Glomerular endothelial cell (primary cell): ENCODE results near the gene HIVEP3. TPM values are rescaled to one million over a fixed set of nuclear protein-coding genes. Genes with fewer than 3 reads are reported as not detected.
"Not testable (repeated sequence)": the region's sequence is repeated elsewhere in the genome, so short reads cannot be mapped to it uniquely, and the experiment has no call there.

Experiments used
- DNase-seq: peaks from one replicate; pipeline ENCODE4 v3.0.0-alpha.2; 2011; ENCODE audit warnings: low read depth, low spot score; ENCODE audit errors: extremely low read depth
- total RNA-seq: library from RNA; depleted of rRNA; stranded (reverse); fragments of >200 nt; gene quantifications from 2 replicates; pipeline ENCODE4 v1.2.3, GENCODE V29; 2015

HIVEP3 gene
- total RNA-seq, 1 donor from 2014 or later, result 7.6 TPM

- DNase-seq, result no peak
These were observed 338.7 kb downstream of the HIVEP3 start for GRCh38 chr1:41580021-41580420.

- DNase-seq, result no peak
These were observed 339.9 kb downstream of the HIVEP3 start for GRCh38 chr1:41578712-41579335.

- no peak for DNase-seq
These were observed 342.1 kb downstream of the HIVEP3 start for GRCh38 chr1:41576620-41577019.

GRCh38 chr1:41576206-41576605, 342.5 kb downstream of the HIVEP3 start:
- DNase-seq, result no peak

GRCh38 chr1:41574842-41575241, 343.9 kb downstream of the HIVEP3 start:
- no peak for DNase-seq

GRCh38 chr1:41573785-41574713, 344.7 kb downstream of the HIVEP3 start:
- DNase-seq, result peak; percentile 48

GRCh38 chr1:41573194-41573593, 345.5 kb downstream of the HIVEP3 start:
- no peak for DNase-seq

GRCh38 chr1:41572224-41572623, 346.5 kb downstream of the HIVEP3 start:
- DNase-seq, result no peak

GRCh38 chr1:41571041-41571440, 347.7 kb downstream of the HIVEP3 start:
- DNase-seq, result no peak

- DNase-seq, result no peak
These were observed 350.5 kb downstream of the HIVEP3 start for GRCh38 chr1:41568204-41568603.

GRCh38 chr1:41566969-41567368, 351.8 kb downstream of the HIVEP3 start:
- DNase-seq, result no peak

- DNase-seq, result no peak
These were observed 352.3 kb downstream of the HIVEP3 start for GRCh38 chr1:41566274-41566885.

GRCh38 chr1:41564741-41565475, 353.8 kb downstream of the HIVEP3 start:
- DNase-seq, result no peak

GRCh38 chr1:41562328-41562727, 356.4 kb downstream of the HIVEP3 start:
- DNase-seq, result no peak

- no peak for DNase-seq
These were observed 357.8 kb downstream of the HIVEP3 start for GRCh38 chr1:41560931-41561330.

- DNase-seq, result no peak
These were observed 358.2 kb downstream of the HIVEP3 start for GRCh38 chr1:41560496-41560895.

- DNase-seq, result no peak
These were observed 359.4 kb downstream of the HIVEP3 start for GRCh38 chr1:41559331-41559730.

- DNase-seq, result no peak
These were observed 360.0 kb downstream of the HIVEP3 start for GRCh38 chr1:41558761-41559171.

- no peak for DNase-seq
These were observed 360.8 kb downstream of the HIVEP3 start for GRCh38 chr1:41557751-41558455.

- not testable (repeated sequence) for DNase-seq
These were observed 364.0 kb downstream of the HIVEP3 start for GRCh38 chr1:41554746-41555145.
